22Rv1 (cell line): ENCODE results near the gene HTATSF1.

Experiments
- H3K27ac ChIP-seq: fragments of 450-650 bp; 2 replicates; pipeline ENCODE4 v1.5.1; 2017
- CTCF ChIP-seq: fragments of 450-650 bp; IDR thresholded peaks from 2 replicates; pipeline ENCODE4 v1.5.1; 2017; ENCODE audit warnings: mild to moderate bottlenecking
- ZFX ChIP-seq: fragments of 450-650 bp; IDR thresholded peaks from 2 replicates; pipeline ENCODE4 v1.6.1; 2017; ENCODE audit warnings: antibody characterized with exemption, borderline replicate concordance

Gene HTATSF1

GRCh38 chrX:136456133-136456532 lies 41.3 kb upstream of the HTATSF1 start:
- no peak overlapping the region for H3K27ac ChIP-seq
- no peak for TF ChIP-seq CTCF
- no peak for TF ChIP-seq ZFX

DNA sequence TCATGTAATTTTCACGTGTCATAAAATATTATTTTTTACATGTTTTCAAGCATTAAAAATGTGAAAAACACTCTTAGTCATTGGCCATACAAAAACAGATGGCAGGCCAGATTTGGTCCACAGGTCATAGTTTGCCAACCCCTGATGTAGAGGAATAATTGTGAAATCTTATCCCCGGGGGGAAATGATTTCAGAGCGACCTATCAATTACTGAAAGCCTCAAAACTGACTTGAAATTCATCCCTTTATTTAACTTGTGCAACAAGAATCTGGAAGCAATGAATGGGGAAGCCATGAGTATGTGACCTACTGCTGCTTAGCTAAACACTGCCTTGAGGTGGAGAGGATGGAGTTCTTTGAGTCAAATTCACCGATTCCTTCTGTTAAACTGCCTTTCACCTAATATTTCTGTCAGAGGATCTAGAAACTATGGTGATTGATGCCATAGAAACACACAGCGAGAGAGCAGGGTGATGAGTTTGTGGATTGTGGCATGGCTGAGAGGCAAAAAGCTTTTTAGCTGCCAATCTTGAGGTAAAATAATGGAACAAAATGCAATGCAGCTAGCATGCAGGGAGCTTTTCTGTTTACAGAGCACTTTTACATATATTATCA lies 40.0 kb upstream of the HTATSF1 start:
- no peak overlapping the region for H3K27ac ChIP-seq
- TF ChIP-seq ZFX = no peak
- TF ChIP-seq CTCF = no peak

- no peak for TF ChIP-seq CTCF
- H3K27ac ChIP-seq = no peak overlapping the region
Measured at GRCh38 chrX:136464589-136464988, 32.8 kb upstream of the HTATSF1 start.

- no peak for TF ChIP-seq ZFX
- TF ChIP-seq CTCF = no peak
- H3K27ac ChIP-seq = no peak overlapping the region
Measured at GRCh38 chrX:136467303-136467702, 30.1 kb upstream of the HTATSF1 start.

GRCh38 chrX:136468391-136469103 lies 28.8 kb upstream of the HTATSF1 start:
- TF ChIP-seq CTCF (no peak), ZFX (no peak)
- no peak overlapping the region for H3K27ac ChIP-seq

GRCh38 chrX:136473663-136474062 lies 23.7 kb upstream of the HTATSF1 start:
- no peak overlapping the region for H3K27ac ChIP-seq
- TF ChIP-seq CTCF (no peak), ZFX (no peak)

DNA sequence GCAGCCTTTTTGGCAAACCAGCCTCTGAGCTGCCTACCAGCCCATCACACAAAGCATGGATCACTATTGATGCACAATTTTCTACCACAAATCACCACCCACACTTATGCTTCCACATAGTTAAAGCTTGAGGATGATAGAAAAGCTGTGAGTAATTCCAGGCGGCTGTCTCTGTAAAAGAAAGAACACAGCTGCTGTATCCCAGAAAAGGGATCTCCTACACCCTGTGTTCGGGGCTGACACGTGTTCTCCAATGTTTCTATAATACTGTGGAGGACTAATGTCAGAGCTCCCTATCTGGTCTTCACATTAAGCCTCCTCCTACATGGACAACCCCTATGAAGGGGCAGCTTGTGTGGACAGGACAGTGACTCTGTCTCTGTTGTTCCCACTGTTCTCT lies 22.2 kb upstream of the HTATSF1 start:
- H3K27ac ChIP-seq = no peak overlapping the region

More for the DNA sequence above, 22.2 kb upstream of the HTATSF1 start:
- no peak for TF ChIP-seq CTCF
- no peak for TF ChIP-seq ZFX
